Effector memory CD4-positive, alpha-beta T cell (primary cell): ENCODE measurements around the gene ARHGAP42.

Experiments
- DNase-seq, 3 donors: peaks; one replicate each; pipeline ENCODE4 v3.0.0-alpha.2; 2020
- H3K27ac ChIP-seq: 2 replicates; pipeline ENCODE4 v1.7.0; 2013; ENCODE audit warnings: mild to moderate bottlenecking, low read length, moderate library complexity; ENCODE audit not compliant: insufficient read depth, poor library complexity, severe bottlenecking
- H3K27me3 ChIP-seq: replicated peaks from 2 replicates; pipeline ENCODE4 v1.7.0; 2013; ENCODE audit warnings: mild to moderate bottlenecking, low read length; ENCODE audit not compliant: insufficient read depth, control insufficient read depth, poor library complexity, severe bottlenecking
- H3K36me3 ChIP-seq: 2 replicates; pipeline ENCODE4 v1.7.0; 2013; ENCODE audit warnings: mild to moderate bottlenecking, low read length, moderate library complexity; ENCODE audit not compliant: control insufficient read depth, insufficient read depth
- H3K4me1 ChIP-seq: 2 replicates; pipeline ENCODE4 v1.7.0; 2013; ENCODE audit warnings: low read length, mild to moderate bottlenecking; ENCODE audit not compliant: control insufficient read depth, insufficient read depth, poor library complexity, severe bottlenecking
- H3K4me3 ChIP-seq: 2 replicates; pipeline ENCODE4 v1.7.0; 2013; ENCODE audit warnings: low read length, low read depth, mild to moderate bottlenecking; ENCODE audit not compliant: insufficient read depth, poor library complexity, severe bottlenecking
- H3K9me3 ChIP-seq: 2 replicates; pipeline ENCODE4 v1.7.0; 2013; ENCODE audit warnings: mild to moderate bottlenecking, low read length, moderate library complexity; ENCODE audit not compliant: control insufficient read depth

Gene ARHGAP42

GRCh38 chr11:100855466-100856067, 168.5 kb downstream of the ARHGAP42 start:
- Histone ChIP-seq H3K4me1 (no peaks in the 10 kb centered on the region), H3K36me3 (no peaks in the 10 kb centered on the region), H3K27ac (no peak overlapping the region), H3K9me3 (no peaks in the 10 kb centered on the region), H3K4me3 (no peak overlapping the region), H3K27me3 (no peaks in the 10 kb centered on the region)
- no peak for DNase-seq

GRCh38 chr11:100857236-100858005, 170.3 kb downstream of the ARHGAP42 start:
- no peak overlapping the region for H3K4me3 ChIP-seq
- no peak overlapping the region for H3K27ac ChIP-seq
- DNase-seq: no peak
- no peaks in the 10 kb centered on the region for H3K36me3 ChIP-seq
- H3K9me3 ChIP-seq: no peaks in the 10 kb centered on the region
- H3K27me3 ChIP-seq: no peaks in the 10 kb centered on the region
- no peaks in the 10 kb centered on the region for H3K4me1 ChIP-seq

GRCh38 chr11:100860318-100861155, 173.4 kb downstream of the ARHGAP42 start:
- Histone ChIP-seq H3K4me3 (no peak overlapping the region), H3K36me3 (no peaks in the 10 kb centered on the region), H3K4me1 (no peaks in the 10 kb centered on the region), H3K27me3 (no peaks in the 10 kb centered on the region), H3K9me3 (no peaks in the 10 kb centered on the region), H3K27ac (no peak overlapping the region)
- no peak for DNase-seq

- H3K27me3 ChIP-seq: no peaks in the 10 kb centered on the region
- H3K36me3 ChIP-seq: no peaks in the 10 kb centered on the region
- DNase-seq: no peak
- no peak overlapping the region for H3K27ac ChIP-seq
- no peaks in the 10 kb centered on the region for H3K4me1 ChIP-seq
- no peak overlapping the region for H3K4me3 ChIP-seq
- no peaks in the 10 kb centered on the region for H3K9me3 ChIP-seq
Observed at GRCh38 chr11:100861212-100861611, 174.1 kb downstream of the ARHGAP42 start.

- H3K27me3 ChIP-seq: no peaks in the 10 kb centered on the region
- no peaks in the 10 kb centered on the region for H3K4me1 ChIP-seq
- no peak overlapping the region for H3K27ac ChIP-seq
- H3K36me3 ChIP-seq: no peaks in the 10 kb centered on the region
- no peak for DNase-seq
- H3K4me3 ChIP-seq: no peak overlapping the region
- H3K9me3 ChIP-seq: no peaks in the 10 kb centered on the region
Observed at GRCh38 chr11:100863080-100863581, 176.0 kb downstream of the ARHGAP42 start.

- Histone ChIP-seq H3K4me3 (no peak overlapping the region), H3K27me3 (no peaks in the 10 kb centered on the region), H3K36me3 (no peaks in the 10 kb centered on the region), H3K4me1 (no peaks in the 10 kb centered on the region), H3K9me3 (no peaks in the 10 kb centered on the region), H3K27ac (no peak overlapping the region)
- no peak for DNase-seq
Observed at GRCh38 chr11:100865443-100866065, 178.5 kb downstream of the ARHGAP42 start.

GRCh38 chr11:100866453-100866852, 179.4 kb downstream of the ARHGAP42 start:
- DNase-seq: no peak
- no peaks in the 10 kb centered on the region for H3K36me3 ChIP-seq
- no peak overlapping the region for H3K4me3 ChIP-seq
- H3K9me3 ChIP-seq: no peaks in the 10 kb centered on the region
- no peak overlapping the region for H3K27ac ChIP-seq
- H3K4me1 ChIP-seq: no peaks in the 10 kb centered on the region
- H3K27me3 ChIP-seq: no peaks in the 10 kb centered on the region

GRCh38 chr11:100867606-100868005, 180.5 kb downstream of the ARHGAP42 start:
- no peak overlapping the region for H3K4me3 ChIP-seq
- DNase-seq: no peak
- no peaks in the 10 kb centered on the region for H3K27me3 ChIP-seq
- H3K4me1 ChIP-seq: no peaks in the 10 kb centered on the region
- no peaks in the 10 kb centered on the region for H3K36me3 ChIP-seq
- no peaks in the 10 kb centered on the region for H3K9me3 ChIP-seq
- no peak overlapping the region for H3K27ac ChIP-seq

- H3K27ac ChIP-seq: no peak overlapping the region
- no peak overlapping the region for H3K4me3 ChIP-seq
- DNase-seq: no peak
- H3K36me3 ChIP-seq: no peaks in the 10 kb centered on the region
- no peaks in the 10 kb centered on the region for H3K27me3 ChIP-seq
- no peaks in the 10 kb centered on the region for H3K4me1 ChIP-seq
- no peaks in the 10 kb centered on the region for H3K9me3 ChIP-seq
Observed at GRCh38 chr11:100869328-100869727, 182.2 kb downstream of the ARHGAP42 start.
